Ascending aorta (tissue), 2 donors: ENCODE results near the gene KNDC1. TPM values are rescaled to one million over a fixed set of nuclear protein-coding genes. Genes with fewer than 3 reads are reported as not detected.

Experiments used
- DNase-seq, 2 donors: peaks; one replicate each; pipeline ENCODE4 v3.0.0-alpha.2; 2019; ENCODE audit warnings: low spot score in 2 of 2
- H3K27ac ChIP-seq, 2 donors: fragments of 200-600 bp; sonication (generic); one replicate each; pipeline ENCODE4 v1.5.1; 2016 to 2017; ENCODE audit warnings: mild to moderate bottlenecking in 1 of 2
- H3K27me3 ChIP-seq: fragments of 200-600 bp; sonication (generic); one replicate; pipeline ENCODE4 v1.5.1; 2017
- H3K36me3 ChIP-seq, 2 donors: fragments of 200-600 bp; sonication (generic); one replicate each; pipeline ENCODE4 v1.5.1; 2016
- H3K4me1 ChIP-seq, 2 donors: fragments of 200-600 bp; sonication (generic); one replicate each; pipeline ENCODE4 v1.5.1; 2016 to 2017; ENCODE audit warnings: mild to moderate bottlenecking in 1 of 2
- H3K4me3 ChIP-seq, 2 donors: fragments of 200-600 bp; sonication (generic); one replicate each; pipeline ENCODE4 v1.5.1; 2016 to 2017; ENCODE audit warnings: mild to moderate bottlenecking in 1 of 2
- H3K9me3 ChIP-seq, 2 donors: fragments of 200-600 bp; sonication (generic); one replicate each; pipeline ENCODE4 v1.5.1; 2016
- intact Hi-C: fragments of 100-400 bp; cut with DNase I; formaldehyde crosslinking; loops from one replicate; pipeline ENCODE4 v1.15.1; 2023
- total RNA-seq: library from RNA; depleted of rRNA; stranded (reverse); fragments of >200 nt; gene quantifications from one replicate; pipeline ENCODE4 v1.1.0, GENCODE V29; 2016
- TF ChIP-seq, protein P1 (sequence below), 3 experiments: fragments of 200-600 bp in 2 of 3; fragments of 450-650 bp in 1 of 3; sonication (generic) in 2 of 3; IDR thresholded peaks; one replicate each; pipeline ENCODE4 v1.5.1; 2016 to 2019; ENCODE audit warnings: antibody characterized with exemption in 3 of 3, mild to moderate bottlenecking in 1 of 3, moderate library complexity in 1 of 3

Gene KNDC1
- total RNA-seq, 1 donor from 2014 or later = 0.21 TPM

DNA sequence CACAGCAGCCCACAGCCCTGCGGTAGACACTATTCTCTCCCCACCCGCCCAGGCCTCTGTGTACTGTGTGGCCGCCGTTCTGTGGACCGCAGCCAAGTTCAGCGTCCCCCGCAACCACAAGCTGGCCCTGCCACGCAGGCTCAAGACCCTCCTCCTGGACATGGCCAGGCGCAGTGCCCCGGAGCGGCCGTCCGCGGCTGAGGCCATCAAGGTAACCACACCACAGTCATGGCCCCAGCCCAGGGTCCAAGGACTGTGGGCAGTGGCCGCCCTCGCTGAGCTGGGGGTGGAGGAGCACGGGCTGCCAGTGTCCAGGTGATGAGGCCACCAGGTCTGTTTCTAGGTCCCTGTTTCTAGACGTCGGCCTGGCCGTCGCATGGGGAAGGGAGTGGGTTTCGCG, 35.6 kb downstream of the KNDC1 start:
- H3K4me1 ChIP-seq = no peaks in the 10 kb centered on the region
- H3K4me3 ChIP-seq = no peak overlapping the region
- no peaks in the 10 kb centered on the region for H3K36me3 ChIP-seq
- H3K27ac ChIP-seq = no peak overlapping the region
- TF ChIP-seq, protein P1, sequence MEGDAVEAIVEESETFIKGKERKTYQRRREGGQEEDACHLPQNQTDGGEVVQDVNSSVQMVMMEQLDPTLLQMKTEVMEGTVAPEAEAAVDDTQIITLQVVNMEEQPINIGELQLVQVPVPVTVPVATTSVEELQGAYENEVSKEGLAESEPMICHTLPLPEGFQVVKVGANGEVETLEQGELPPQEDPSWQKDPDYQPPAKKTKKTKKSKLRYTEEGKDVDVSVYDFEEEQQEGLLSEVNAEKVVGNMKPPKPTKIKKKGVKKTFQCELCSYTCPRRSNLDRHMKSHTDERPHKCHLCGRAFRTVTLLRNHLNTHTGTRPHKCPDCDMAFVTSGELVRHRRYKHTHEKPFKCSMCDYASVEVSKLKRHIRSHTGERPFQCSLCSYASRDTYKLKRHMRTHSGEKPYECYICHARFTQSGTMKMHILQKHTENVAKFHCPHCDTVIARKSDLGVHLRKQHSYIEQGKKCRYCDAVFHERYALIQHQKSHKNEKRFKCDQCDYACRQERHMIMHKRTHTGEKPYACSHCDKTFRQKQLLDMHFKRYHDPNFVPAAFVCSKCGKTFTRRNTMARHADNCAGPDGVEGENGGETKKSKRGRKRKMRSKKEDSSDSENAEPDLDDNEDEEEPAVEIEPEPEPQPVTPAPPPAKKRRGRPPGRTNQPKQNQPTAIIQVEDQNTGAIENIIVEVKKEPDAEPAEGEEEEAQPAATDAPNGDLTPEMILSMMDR (IDR thresholded peaks at IDR 0.05) = no peak
- intact Hi-C loops = no loop called here
- no peaks in the 10 kb centered on the region for H3K9me3 ChIP-seq
- no peaks in the 10 kb centered on the region for H3K27me3 ChIP-seq
- DNase-seq = no peak

DNA sequence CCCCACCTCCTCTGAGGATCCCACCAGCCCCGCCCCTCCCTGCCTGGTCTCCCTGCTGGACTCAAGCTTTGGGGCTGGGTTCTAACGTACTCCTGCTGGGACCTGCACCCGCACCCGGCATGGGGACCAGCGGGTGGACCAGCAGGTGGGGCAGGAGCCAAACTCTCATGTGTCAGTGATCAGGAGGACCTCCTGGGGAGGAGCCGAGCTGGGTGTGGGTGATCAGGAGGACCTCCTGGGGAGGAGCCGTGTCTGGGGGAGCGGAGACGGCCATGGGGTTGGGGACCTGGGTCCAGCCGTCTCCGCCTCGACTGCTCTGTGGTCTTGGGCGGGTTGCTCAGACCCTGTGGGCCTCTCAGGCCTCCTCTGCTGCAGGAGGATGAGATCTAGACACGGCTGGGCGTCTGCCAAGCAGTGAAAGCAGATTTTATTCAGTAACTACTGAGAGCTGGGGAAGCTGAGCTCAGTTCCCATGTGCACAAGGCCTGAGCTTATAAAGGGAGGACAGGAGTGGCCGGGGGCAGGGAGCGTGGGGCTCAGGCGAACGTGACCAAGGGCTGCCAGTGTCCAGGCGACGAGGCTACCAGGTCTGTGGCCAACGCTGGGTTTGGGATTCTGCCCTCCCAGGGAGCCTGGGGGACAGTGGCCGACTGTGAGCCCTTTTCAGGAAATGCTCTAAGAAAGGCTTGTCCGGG, 36.3 kb downstream of the KNDC1 start:
- Histone ChIP-seq H3K36me3 (no peaks in the 10 kb centered on the region), H3K4me1 (no peaks in the 10 kb centered on the region), H3K9me3 (no peaks in the 10 kb centered on the region), H3K27ac (no peak overlapping the region), H3K27me3 (no peaks in the 10 kb centered on the region), H3K4me3 (no peak overlapping the region)
- TF ChIP-seq, protein P1 (IDR thresholded peaks at IDR 0.05) = no peak
- intact Hi-C loops = no loop called here
- DNase-seq = no peak

DNA sequence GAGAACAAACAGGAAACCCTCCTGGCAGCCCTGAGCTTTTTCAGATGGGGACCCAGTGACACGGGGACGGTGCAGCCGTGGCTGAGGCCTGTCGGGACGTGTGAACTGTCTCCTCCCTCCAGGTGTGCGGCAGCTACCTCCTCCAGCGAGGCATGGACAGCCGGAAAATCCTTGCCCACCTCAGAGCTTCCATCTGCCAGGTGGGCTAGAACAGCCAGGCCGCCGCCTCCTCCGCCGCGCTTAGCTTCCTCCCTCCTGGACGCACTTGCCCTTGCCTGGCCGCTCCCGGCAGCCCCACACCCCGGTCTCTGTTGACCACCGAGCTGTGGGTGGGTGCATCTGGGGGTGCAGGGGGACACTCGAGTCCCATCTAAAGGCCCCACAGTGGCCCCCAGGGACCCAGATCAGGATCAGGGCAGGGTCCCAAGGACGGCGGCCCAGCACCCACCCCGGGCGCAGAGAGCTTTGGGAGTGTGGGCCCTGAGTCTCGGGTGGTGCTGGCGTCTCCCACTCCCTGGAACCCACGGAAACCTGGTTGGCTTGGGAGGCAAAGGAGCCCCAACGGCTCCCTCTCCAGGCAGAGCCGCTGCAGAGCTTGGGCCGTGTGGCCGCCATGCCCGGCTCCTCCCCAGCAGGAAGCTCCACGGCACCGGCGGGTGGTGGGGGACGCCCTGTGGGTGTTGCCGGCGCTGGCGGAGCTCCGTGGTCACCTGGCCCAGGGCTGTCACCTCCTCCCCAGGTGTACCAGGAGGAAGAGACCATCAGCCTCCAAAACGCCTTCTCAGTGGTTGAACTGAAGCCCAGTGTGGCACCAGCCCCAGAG, 37.1 kb downstream of the KNDC1 start:
- H3K36me3 ChIP-seq = no peaks in the 10 kb centered on the region
- H3K9me3 ChIP-seq = no peaks in the 10 kb centered on the region
- H3K4me3 ChIP-seq = no peak overlapping the region
- DNase-seq = no peak
- H3K27me3 ChIP-seq = no peaks in the 10 kb centered on the region
- H3K27ac ChIP-seq = no peak overlapping the region
- TF ChIP-seq, protein P1 (IDR thresholded peaks at IDR 0.05) = no peak
- intact Hi-C loops = no loop called here
- no peaks in the 10 kb centered on the region for H3K4me1 ChIP-seq

DNA sequence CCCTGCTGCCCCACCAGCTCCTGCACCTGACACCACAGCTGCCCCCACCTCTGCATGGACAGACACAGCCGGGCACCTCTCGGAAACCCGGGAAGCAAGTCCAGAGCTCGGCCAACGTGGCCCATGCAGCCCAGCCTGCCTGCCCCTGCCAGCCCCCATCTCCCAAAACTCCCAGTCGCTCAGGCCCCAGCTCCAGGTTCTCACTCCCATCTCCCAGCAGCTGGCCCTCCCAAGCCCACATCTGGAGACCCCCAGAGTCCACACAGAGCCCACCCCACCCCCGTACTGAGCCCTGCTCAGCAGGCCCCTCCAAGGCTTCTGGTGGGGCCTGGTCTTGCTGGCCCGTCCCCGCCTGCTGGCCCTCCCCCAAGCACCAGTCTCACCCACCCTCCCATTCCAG, 37.8 kb downstream of the KNDC1 start:
- intact Hi-C loops = no loop called here
- Histone ChIP-seq H3K27ac (no peak overlapping the region), H3K27me3 (no peaks in the 10 kb centered on the region), H3K4me1 (no peaks in the 10 kb centered on the region), H3K36me3 (no peaks in the 10 kb centered on the region), H3K9me3 (no peaks in the 10 kb centered on the region), H3K4me3 (no peak overlapping the region)
- DNase-seq = no peak
- TF ChIP-seq, protein P1 (IDR thresholded peaks at IDR 0.05) = no peak

DNA sequence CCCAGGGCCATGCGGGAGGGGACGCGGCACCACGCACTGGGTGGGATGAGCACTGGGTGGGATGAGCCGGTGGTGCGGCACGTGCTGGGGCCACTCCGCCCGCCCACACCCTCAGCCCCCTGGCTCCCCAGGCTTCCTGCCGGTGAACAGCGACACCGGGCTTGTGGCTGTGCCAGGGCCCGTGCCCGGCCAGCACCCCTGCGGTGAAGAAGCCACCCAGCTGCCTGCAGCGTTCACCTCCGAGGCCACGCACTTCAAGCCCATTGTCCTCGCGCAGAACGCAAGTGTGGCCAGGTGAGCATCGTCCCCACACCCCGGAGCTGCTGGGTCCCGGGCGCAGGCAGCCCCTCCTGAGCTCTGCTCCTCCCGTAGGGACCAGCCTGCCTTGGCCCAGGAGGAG, 38.2 kb downstream of the KNDC1 start:
- Histone ChIP-seq H3K9me3 (no peaks in the 10 kb centered on the region), H3K4me3 (no peak overlapping the region), H3K36me3 (no peaks in the 10 kb centered on the region), H3K4me1 (no peaks in the 10 kb centered on the region), H3K27ac (no peak overlapping the region), H3K27me3 (no peaks in the 10 kb centered on the region)
- DNase-seq = no peak
- TF ChIP-seq, protein P1 (IDR thresholded peaks at IDR 0.05) = no peak
- intact Hi-C loops = no loop called here
